ENCODE data around the gene USP17L12. TPM values are rescaled to one million over a fixed set of nuclear protein-coding genes. Genes with fewer than 3 reads are reported as not detected.
"Not testable (repeated sequence)": the region's sequence is repeated elsewhere in the genome, so short reads cannot be mapped to it uniquely, and the experiment has no call there.

The USP17L12 gene
- total and polyA plus RNA-seq, 9 of the 15 experiments (the other 6 are each of a cell fraction or from before 2014, with no cell fraction given) = not detected

- BruUV-seq (replicated peaks) = not testable (repeated sequence)
Observed at GRCh38 chr4:9257824-9258223, 37.9 kb downstream of the USP17L12 start, which contains the start of gene USP17L20. Gene USP17L20, plus strand, starts transcription at chr4:9258124. Its CDS starts 0 bp downstream, at chr4:9258124.

DNA sequence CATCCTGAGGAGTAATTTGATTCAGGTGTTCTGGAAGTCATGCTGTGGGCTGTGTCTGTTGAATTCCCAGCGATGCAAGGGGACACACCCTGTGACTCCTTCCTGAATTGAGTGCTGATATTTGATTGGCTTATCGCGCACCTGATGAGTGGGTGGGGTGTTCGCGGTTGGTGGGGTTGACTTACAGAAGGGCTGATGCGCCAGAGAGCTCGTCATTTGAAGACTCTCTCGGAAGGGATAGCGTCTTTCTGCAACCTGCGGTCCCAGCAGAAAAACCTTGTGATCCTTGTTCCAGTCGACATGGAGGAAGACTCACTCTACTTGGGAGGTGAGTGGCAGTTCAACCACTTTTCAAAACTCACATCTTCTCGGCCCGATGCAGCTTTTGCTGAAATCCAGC lies 42.6 kb downstream of the USP17L12 start, which contains the start of gene USP17L21:
USP17L21 (plus strand) TSS at position 301 of the 400 bp plus-strand sequence; CDS start at position 301, 0 bp downstream.
- DNase-seq (ENCODE audit: extremely low read depth in 1 of 4, low spot score in 3 of 4); intact Hi-C loops (cut with micrococcal nuclease); POLR2A ChIA-PET; H4K20me1 ChIP-seq (replicated peaks; ENCODE audit: control insufficient read depth, insufficient read depth, low read length); H3K4me2 ChIP-seq (ENCODE audit: insufficient read depth, low read length); H3K9me3 ChIP-seq (replicated peaks; ENCODE audit: control insufficient read depth, insufficient read depth, low read depth, low read length); H3K36me3 ChIP-seq (ENCODE audit: control insufficient read depth, insufficient read depth, low read length); H3K4me1 ChIP-seq (replicated peaks in 1 of 2; ENCODE audit: control insufficient read depth in 2 of 2, insufficient read depth in 2 of 2, low read length in 2 of 2); H3K4me3 ChIP-seq; CTCF ChIA-PET (ENCODE audit: low intra/inter-chr PET ratio); H3K9ac ChIP-seq (ENCODE audit: insufficient read depth in 1 of 2, low read depth in 2 of 2, low read length in 2 of 2); ATAC-seq; BruUV-seq (replicated peaks); FAIRE-seq; H3K79me2 ChIP-seq (ENCODE audit: control insufficient read depth, insufficient read depth, low read length); H3K9me1 ChIP-seq (ENCODE audit: control insufficient read depth, insufficient read depth, low read length); H3K27me3 ChIP-seq (ENCODE audit: control insufficient read depth in 2 of 2, insufficient read depth in 2 of 2, low read length in 2 of 2); H3K27ac ChIP-seq (ENCODE audit: extremely low read depth, low read depth, low read length); H2AFZ ChIP-seq (ENCODE audit: low read depth, low read length): not testable (repeated sequence)
- no CpG with 5 or more reads among the region's 13 CpGs for WGBS (ENCODE audit: insufficient coverage, low coverage, missing lambda C conversion rate)
- in situ Hi-C loops (cut with MboI) = loop anchor here (25.0 kb wide), 1 partner anchor 275 kb away; no protein-coding TSS in a partner anchor

More at GRCh38 chr4:9257824-9258223, 37.9 kb downstream of the USP17L12 start, which contains the start of gene USP17L20:
- CTCF ChIA-PET (ENCODE audit: low intra/inter-chr PET ratio); intact Hi-C loops (cut with micrococcal nuclease); H3K27me3 ChIP-seq (ENCODE audit: control insufficient read depth in 2 of 2, insufficient read depth in 2 of 2, low read length in 2 of 2); H3K9me1 ChIP-seq (ENCODE audit: control insufficient read depth, insufficient read depth, low read length); H2AFZ ChIP-seq (ENCODE audit: low read depth, low read length); H3K4me1 ChIP-seq (replicated peaks in 1 of 2; ENCODE audit: control insufficient read depth in 2 of 2, insufficient read depth in 2 of 2, low read length in 2 of 2); POLR2A ChIA-PET; H3K4me2 ChIP-seq (ENCODE audit: insufficient read depth, low read length); H3K4me3 ChIP-seq; H3K27ac ChIP-seq (ENCODE audit: extremely low read depth, low read depth, low read length); ATAC-seq; DNase-seq (ENCODE audit: extremely low read depth in 1 of 4, low spot score in 3 of 4); H3K79me2 ChIP-seq (ENCODE audit: control insufficient read depth, insufficient read depth, low read length); H3K36me3 ChIP-seq (ENCODE audit: control insufficient read depth, insufficient read depth, low read length); H3K9me3 ChIP-seq (replicated peaks; ENCODE audit: control insufficient read depth, insufficient read depth, low read depth, low read length); H4K20me1 ChIP-seq (replicated peaks; ENCODE audit: control insufficient read depth, insufficient read depth, low read length); H3K9ac ChIP-seq (ENCODE audit: insufficient read depth in 1 of 2, low read depth in 2 of 2, low read length in 2 of 2); FAIRE-seq: not testable (repeated sequence)
- no CpG with 5 or more reads among the region's 15 CpGs for WGBS (ENCODE audit: insufficient coverage, low coverage, missing lambda C conversion rate)
- in situ Hi-C loops (cut with MboI) = loop anchor here (25.0 kb wide), 1 partner anchor 271 kb away; no protein-coding TSS in a partner anchor

DNA sequence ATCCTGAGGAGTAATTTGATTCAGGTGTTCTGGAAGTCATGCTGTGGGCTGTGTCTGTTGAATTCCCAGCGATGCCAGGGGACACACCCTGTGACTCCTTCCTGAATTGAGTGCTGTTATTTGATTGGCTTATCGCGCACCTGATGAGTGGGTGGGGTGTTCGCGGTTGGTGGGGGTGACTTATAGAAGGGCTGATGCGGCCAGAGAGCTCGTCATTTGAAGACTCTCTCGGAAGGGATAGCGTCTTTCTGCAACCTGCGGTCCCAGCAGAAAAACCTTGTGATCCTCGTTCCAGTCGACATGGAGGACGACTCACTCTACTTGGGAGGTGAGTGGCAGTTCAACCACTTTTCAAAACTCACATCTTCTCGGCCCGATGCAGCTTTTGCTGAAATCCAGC lies 47.4 kb downstream of the USP17L12 start, which contains the start of gene USP17L22:
USP17L22 (plus strand) TSS at position 301 of the 400 bp plus-strand sequence; CDS start at position 301, 0 bp downstream.
- not testable (repeated sequence) for BruUV-seq (replicated peaks)

More for the DNA sequence above, 47.4 kb downstream of the USP17L12 start, which contains the start of gene USP17L22:
- H3K9ac ChIP-seq (ENCODE audit: insufficient read depth in 1 of 2, low read depth in 2 of 2, low read length in 2 of 2); H3K27ac ChIP-seq (ENCODE audit: extremely low read depth, low read depth, low read length); H2AFZ ChIP-seq (ENCODE audit: low read depth, low read length); FAIRE-seq; CTCF ChIA-PET (ENCODE audit: low intra/inter-chr PET ratio); H3K4me2 ChIP-seq (ENCODE audit: insufficient read depth, low read length); H3K4me3 ChIP-seq; intact Hi-C loops (cut with micrococcal nuclease); H3K27me3 ChIP-seq (ENCODE audit: control insufficient read depth in 2 of 2, insufficient read depth in 2 of 2, low read length in 2 of 2); H3K9me3 ChIP-seq (replicated peaks; ENCODE audit: control insufficient read depth, insufficient read depth, low read depth, low read length); ATAC-seq; H3K79me2 ChIP-seq (ENCODE audit: control insufficient read depth, insufficient read depth, low read length); H3K36me3 ChIP-seq (ENCODE audit: control insufficient read depth, insufficient read depth, low read length); H4K20me1 ChIP-seq (replicated peaks; ENCODE audit: control insufficient read depth, insufficient read depth, low read length); POLR2A ChIA-PET; H3K4me1 ChIP-seq (replicated peaks in 1 of 2; ENCODE audit: control insufficient read depth in 2 of 2, insufficient read depth in 2 of 2, low read length in 2 of 2); DNase-seq (ENCODE audit: extremely low read depth in 1 of 4, low spot score in 3 of 4); H3K9me1 ChIP-seq (ENCODE audit: control insufficient read depth, insufficient read depth, low read length): not testable (repeated sequence)
- in situ Hi-C loops (cut with MboI) = loop anchor here (25.0 kb wide), 1 partner anchor 280 kb away; no protein-coding TSS in a partner anchor
- WGBS (ENCODE audit: insufficient coverage, low coverage, missing lambda C conversion rate) = no CpG with 5 or more reads among the region's 15 CpGs

All from K562 (cell line).